Measurements from ENCODE around the gene ZNF396. TPM values are rescaled to one million over a fixed set of nuclear protein-coding genes. Genes with fewer than 3 reads are reported as not detected.

The ZNF396 gene
- total and polyA plus RNA-seq, 9 of the 15 experiments (the other 6 are each of a cell fraction or from before 2014, with no cell fraction given): 0.73 to 2.3 (median 1.9) TPM

GRCh38 chr18:35376393-35376741 lies 770 bp downstream of the ZNF396 start:
- no peaks in the 10 kb centered on the region for H4K20me1 ChIP-seq (replicated peaks; ENCODE audit: control insufficient read depth, insufficient read depth, low read length)
- peak overlapping the region; percentile 57 to 92 for H3K9ac ChIP-seq (ENCODE audit: insufficient read depth in 1 of 2, low read depth in 2 of 2, low read length in 2 of 2)
- ChIA-PET CTCF (ENCODE audit: low intra/inter-chr PET ratio) (no interaction called here), POLR2A (no interaction called here)
- in situ Hi-C loops (cut with MboI) (no loop called here), intact Hi-C loops (cut with micrococcal nuclease) (loop anchor here (10.0 kb wide), 1 partner anchor 512 kb away; no protein-coding TSS in a partner anchor)
- 8% methylated on average over 13 of the region's 13 CpGs for WGBS (ENCODE audit: insufficient coverage, low coverage, missing lambda C conversion rate)
- H3K79me2 ChIP-seq (ENCODE audit: control insufficient read depth, insufficient read depth, low read length): no peaks in the 10 kb centered on the region
- 0 out of 5 replicates have a peak, but pooled peaks cover 0 to 2% of the 10 kb centered on the region in 2 experiments for H3K27me3 ChIP-seq (ENCODE audit: control insufficient read depth in 2 of 2, insufficient read depth in 2 of 2, low read length in 2 of 2)
- no peaks in the 10 kb centered on the region for H3K36me3 ChIP-seq (ENCODE audit: control insufficient read depth, insufficient read depth, low read length)
- peak overlapping the region; percentile 84 for H3K4me2 ChIP-seq (ENCODE audit: insufficient read depth, low read length)
- H3K4me3 ChIP-seq: peak overlapping the region; percentile 72
- H3K9me3 ChIP-seq (replicated peaks; ENCODE audit: control insufficient read depth, insufficient read depth, low read depth, low read length): no peaks in the 10 kb centered on the region
- FAIRE-seq: peak; percentile 63
- peak; percentile 89 for ATAC-seq
- no TSS peak for BruUV-seq (replicated peaks)
- H2AFZ ChIP-seq (ENCODE audit: low read depth, low read length): peak overlapping the region; percentile 86
- H3K4me1 ChIP-seq (replicated peaks in 1 of 2; ENCODE audit: control insufficient read depth in 2 of 2, insufficient read depth in 2 of 2, low read length in 2 of 2): peaks cover 4 to 12% of the 10 kb centered on the region in 2 experiments; a peak in 3 of 5 replicates
- no peaks in the 10 kb centered on the region for H3K9me1 ChIP-seq (ENCODE audit: control insufficient read depth, insufficient read depth, low read length)
- H3K27ac ChIP-seq (ENCODE audit: extremely low read depth, low read depth, low read length): peak overlapping the region; percentile 47
- DNase-seq (ENCODE audit: extremely low read depth in 1 of 4, low spot score in 3 of 4): peak; percentile 47 to 71 (median 58)
- TF ChIP-seq GABPB1 (CRISPR knock-in tag; IDR thresholded peaks at IDR 0.05): no peak
- TF ChIP-seq ZNF586 (CRISPR knock-in tag; conservative IDR thresholded peaks at IDR 0.05): no peak
- peak in 1 of 2 experiments; percentile 23; a peak in 2 of 4 replicates for TF ChIP-seq RAD21 (CRISPR knock-in tag; conservative IDR thresholded peaks at IDR 0.05 in 1 of 2, IDR thresholded peaks at IDR 0.05 in 1 of 2)
- no peak for TF ChIP-seq RBM39 (optimal IDR thresholded peaks at IDR 0.05; ENCODE audit: low read depth, low read length)
- TF ChIP-seq ESRRA (IDR thresholded peaks at IDR 0.05; ENCODE audit: borderline replicate concordance, low read depth): peak; percentile 71; the same call in 1 of the 2 replicates
- TF ChIP-seq MAFK (IDR thresholded peaks at IDR 0.05; ENCODE audit: low read length): peak; percentile 11; the same call in 1 of the 2 replicates
- TF ChIP-seq ZBTB2 (IDR thresholded peaks at IDR 0.05): peak; percentile 51; the same call in 1 of the 2 replicates
- peak; percentile 87 for TF ChIP-seq NR2C1 (IDR thresholded peaks at IDR 0.05)
- peak; percentile 92 for TF ChIP-seq NR2C1 (tag; IDR thresholded peaks at IDR 0.05)
- no peak for TF ChIP-seq ZBTB33 (CRISPR knock-in tag; IDR thresholded peaks at IDR 0.05)
- TF ChIP-seq NBN (IDR thresholded peaks at IDR 0.05; ENCODE audit: low read depth): no peak
- TF ChIP-seq HCFC1 (IDR thresholded peaks at IDR 0.05; ENCODE audit: low read depth, low read length): peak; percentile 36; the same call in 1 of the 2 replicates
- no peak for TF ChIP-seq NEUROD1 (IDR thresholded peaks at IDR 0.05; ENCODE audit: borderline replicate concordance, low read depth, low read length, partially characterized antibody)
- TF ChIP-seq KDM5B (IDR thresholded peaks at IDR 0.05; ENCODE audit: insufficient replicate concordance, low read depth, low read length): peak; percentile 11
- no peak for TF ChIP-seq ZNF184 (CRISPR knock-in tag; IDR thresholded peaks at IDR 0.05)
- peak; percentile 33; the same call in 1 of the 2 replicates for TF ChIP-seq ELF1 (tag; IDR thresholded peaks at IDR 0.05)
- TF ChIP-seq NRF1 (conservative IDR thresholded peaks at IDR 0.05 in 1 of 2, IDR thresholded peaks at IDR 0.05 in 1 of 2): peak; percentile 84 to 87
- no peak for TF ChIP-seq MAZ (CRISPR knock-in tag; conservative IDR thresholded peaks at IDR 0.05 in 1 of 2, IDR thresholded peaks at IDR 0.05 in 1 of 2)
- TF ChIP-seq BRD9 (IDR thresholded peaks at IDR 0.05; ENCODE audit: low read depth, partially characterized antibody): no peak

All from K562 (cell line).